MCF 10A (cell line): ENCODE results near the gene AP2B1. TPM values are rescaled to one million over a fixed set of nuclear protein-coding genes. Genes with fewer than 3 reads are reported as not detected.

ENCODE experiments used
- BruUV-seq: library from RNA; stranded (reverse); fragments of 400-500 nt; replicated peaks from 2 replicates; lab custom pipeline; 2021; lab: Mats Ljungman, UMichigan
- CTCF ChIA-PET: fragments of 300-600 bp; sonication (Branson Sonifier 250); formaldehyde crosslinking; extraction: SDS; loops from one replicate; lab custom pipeline; 2021; ENCODE audit warnings: antibody characterized with exemption, inconsistent platforms; lab: Yijun Ruan, JAX
- POLR2A ChIA-PET: fragments of 300-600, 350-650 bp; sonication (Branson Sonifier 250); formaldehyde crosslinking; extraction: SDS; loops from one replicate; lab custom pipeline; 2020; ENCODE audit warnings: antibody characterized with exemption, inconsistent platforms; lab: Yijun Ruan, JAX
- DNase-seq: peaks from one replicate; pipeline ENCODE4 v3.0.0-alpha.2; 2018; ENCODE audit not compliant: unreplicated experiment
- H3K27ac Mint-ChIP-seq: one replicate; pipeline ENCODE4 v1.8.0; 2022; ENCODE audit warnings: mild to moderate bottlenecking, low read depth, mixed read lengths; ENCODE audit not compliant: unreplicated experiment
- H3K27me3 Mint-ChIP-seq: one replicate; pipeline ENCODE4 v1.8.0; 2022; ENCODE audit warnings: mixed read lengths; ENCODE audit not compliant: insufficient read depth, unreplicated experiment
- H3K36me3 Mint-ChIP-seq: one replicate; pipeline ENCODE4 v1.8.0; 2022; ENCODE audit warnings: mild to moderate bottlenecking, moderate library complexity, mixed read lengths; ENCODE audit not compliant: insufficient read depth, unreplicated experiment
- H3K4me1 Mint-ChIP-seq: one replicate; pipeline ENCODE4 v1.8.0; 2022; ENCODE audit warnings: mixed read lengths; ENCODE audit not compliant: insufficient read depth, unreplicated experiment
- H3K4me3 Mint-ChIP-seq: one replicate; pipeline ENCODE4 v1.8.0; 2022; ENCODE audit warnings: mild to moderate bottlenecking, moderate library complexity, mixed read lengths; ENCODE audit not compliant: unreplicated experiment
- H3K9me3 Mint-ChIP-seq: one replicate; pipeline ENCODE4 v1.8.0; 2022; ENCODE audit warnings: mixed read lengths; ENCODE audit not compliant: unreplicated experiment
- intact Hi-C: fragments of 100-400 bp; cut with micrococcal nuclease; formaldehyde crosslinking; loops from 2 replicates; pipeline ENCODE4 v1.14.1; 2022
- total RNA-seq: library from RNA; stranded (reverse); gene quantifications from 2 replicates; pipeline ENCODE4 v1.2.3, GENCODE V29; 2022
- TF ChIP-seq, protein P1 (sequence below): fragments of 200-600 bp; IDR thresholded peaks from one replicate; pipeline ENCODE4 v1.8.0; 2022; ENCODE audit warnings: antibody characterized with exemption, mild to moderate bottlenecking; ENCODE audit not compliant: unreplicated experiment

The AP2B1 gene
- total RNA-seq, 1 experiment from 2014 or later: 227 TPM

DNA sequence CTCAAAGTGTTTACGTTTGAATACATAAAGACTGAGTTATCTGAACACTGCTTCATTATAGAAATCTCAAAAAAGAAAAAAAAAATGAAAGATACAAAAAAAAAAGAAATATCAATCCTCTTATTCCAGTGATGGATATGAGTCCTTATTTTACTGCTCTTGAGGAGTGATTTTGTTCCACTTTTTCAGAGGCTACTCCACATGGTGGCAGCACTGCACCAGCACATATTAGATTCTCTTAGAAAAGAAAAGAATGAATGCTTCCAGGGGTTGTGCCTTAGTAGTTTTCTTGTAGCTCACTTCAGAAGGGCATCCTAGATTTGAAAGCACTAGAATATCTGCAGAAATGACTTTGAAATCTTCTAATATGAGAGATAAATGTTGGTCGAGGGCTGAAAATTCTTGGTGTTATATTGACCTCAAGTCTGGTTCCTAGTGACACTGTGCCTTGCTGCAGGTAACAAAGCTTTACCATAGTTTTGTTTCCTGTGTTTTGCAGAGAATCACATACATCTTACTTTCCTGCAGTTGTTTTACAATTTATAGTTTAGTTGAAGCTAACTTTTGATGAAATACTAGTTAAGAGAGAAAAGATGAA, 25.9 kb downstream of the AP2B1 start:
- Mint-ChIP-seq H3K36me3 (peaks cover 87% of the 10 kb centered on the region), H3K27me3 (no peaks in the 10 kb centered on the region), H3K27ac (no peak overlapping the region), H3K9me3 (no peaks in the 10 kb centered on the region), H3K4me1 (no peaks in the 10 kb centered on the region), H3K4me3 (no peak overlapping the region)
- POLR2A ChIA-PET: interaction anchor here (0.6 to 1.5 kb wide), 8 partner anchors 9 to 136 kb away, joined by 3 to 4 read pairs (median 3); no protein-coding TSS in a partner anchor
- BruUV-seq: no TSS peak
- CTCF ChIA-PET: interaction anchor here (0.6 to 4.9 kb wide), 39 partner anchors 8 to 1577 kb away, joined by 3 to 150 read pairs (median 5); partner anchors contain the start of gene RASL10B
- intact Hi-C loops: loop anchor here (1.0 to 5.0 kb wide), 2 partner anchors 134 to 194 kb away; partner anchors contain the start of gene TAF15
- DNase-seq: peak; percentile 36
- TF ChIP-seq, protein P1, sequence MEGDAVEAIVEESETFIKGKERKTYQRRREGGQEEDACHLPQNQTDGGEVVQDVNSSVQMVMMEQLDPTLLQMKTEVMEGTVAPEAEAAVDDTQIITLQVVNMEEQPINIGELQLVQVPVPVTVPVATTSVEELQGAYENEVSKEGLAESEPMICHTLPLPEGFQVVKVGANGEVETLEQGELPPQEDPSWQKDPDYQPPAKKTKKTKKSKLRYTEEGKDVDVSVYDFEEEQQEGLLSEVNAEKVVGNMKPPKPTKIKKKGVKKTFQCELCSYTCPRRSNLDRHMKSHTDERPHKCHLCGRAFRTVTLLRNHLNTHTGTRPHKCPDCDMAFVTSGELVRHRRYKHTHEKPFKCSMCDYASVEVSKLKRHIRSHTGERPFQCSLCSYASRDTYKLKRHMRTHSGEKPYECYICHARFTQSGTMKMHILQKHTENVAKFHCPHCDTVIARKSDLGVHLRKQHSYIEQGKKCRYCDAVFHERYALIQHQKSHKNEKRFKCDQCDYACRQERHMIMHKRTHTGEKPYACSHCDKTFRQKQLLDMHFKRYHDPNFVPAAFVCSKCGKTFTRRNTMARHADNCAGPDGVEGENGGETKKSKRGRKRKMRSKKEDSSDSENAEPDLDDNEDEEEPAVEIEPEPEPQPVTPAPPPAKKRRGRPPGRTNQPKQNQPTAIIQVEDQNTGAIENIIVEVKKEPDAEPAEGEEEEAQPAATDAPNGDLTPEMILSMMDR: peak; percentile 48

- Mint-ChIP-seq H3K4me3 (no peak overlapping the region), H3K4me1 (no peaks in the 10 kb centered on the region), H3K36me3 (peaks cover 86% of the 10 kb centered on the region), H3K27ac (no peak overlapping the region), H3K27me3 (no peaks in the 10 kb centered on the region), H3K9me3 (no peaks in the 10 kb centered on the region)
- ChIA-PET CTCF (interaction anchor here (0.6 to 4.9 kb wide), 8 partner anchors 10 to 205 kb away, joined by 3 to 150 read pairs (median 5); no protein-coding TSS in a partner anchor), POLR2A (interaction anchor here (1.1 to 1.3 kb wide), 2 partner anchors 12 to 133 kb away, joined by 3 to 4 read pairs; no protein-coding TSS in a partner anchor)
- no peak for DNase-seq
- no TSS peak for BruUV-seq
- intact Hi-C loops: loop anchor here (5.0 kb wide), 1 partner anchor 192 kb away; the partner anchor contains the start of gene TAF15
- TF ChIP-seq, protein P1: no peak
Observed at GRCh38 chr17:35614810-35615209, 27.7 kb downstream of the AP2B1 start.

- H3K27me3 Mint-ChIP-seq: no peaks in the 10 kb centered on the region
- CTCF ChIA-PET: interaction anchor here (2.5 kb wide), 1 partner anchor 131 kb away, joined by 10 read pairs; no protein-coding TSS in a partner anchor
- peaks cover 79% of the 10 kb centered on the region for H3K36me3 Mint-ChIP-seq
- TF ChIP-seq, protein P1: no peak
- no peaks in the 10 kb centered on the region for H3K4me1 Mint-ChIP-seq
- no peak overlapping the region for H3K4me3 Mint-ChIP-seq
- POLR2A ChIA-PET: no interaction called here
- no peak overlapping the region for H3K27ac Mint-ChIP-seq
- intact Hi-C loops: no loop called here
- DNase-seq: no peak
- H3K9me3 Mint-ChIP-seq: no peaks in the 10 kb centered on the region
- no TSS peak for BruUV-seq
Observed at GRCh38 chr17:35616536-35616935, 29.4 kb downstream of the AP2B1 start.

DNA sequence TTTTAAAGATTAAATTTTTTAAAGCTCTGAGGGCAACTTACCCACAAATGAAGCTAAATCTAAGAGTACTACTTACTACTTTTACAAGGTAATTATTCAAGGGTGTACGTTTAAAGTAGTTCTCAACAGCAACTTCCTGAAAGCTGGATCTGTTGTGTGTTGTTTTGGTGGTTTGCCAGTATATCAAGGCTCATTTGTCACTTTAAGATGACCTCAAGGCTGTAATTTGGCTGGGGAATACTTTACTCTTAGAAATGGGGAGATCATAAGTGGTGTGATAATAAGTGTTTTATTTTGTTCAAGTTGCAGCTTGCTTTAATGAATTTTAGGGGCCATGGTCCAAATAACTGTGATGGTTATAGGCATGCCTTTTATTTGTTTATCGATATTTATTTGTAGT, 30.4 kb downstream of the AP2B1 start:
- no peak overlapping the region for H3K4me3 Mint-ChIP-seq

More for the DNA sequence above, 30.4 kb downstream of the AP2B1 start:
- DNase-seq: no peak
- ChIA-PET CTCF (interaction anchor here (0.7 to 2.5 kb wide), 2 partner anchors 130 to 282 kb away, joined by 3 to 10 read pairs; no protein-coding TSS in a partner anchor), POLR2A (no interaction called here)
- TF ChIP-seq, protein P1: no peak
- BruUV-seq: no TSS peak
- H3K27ac Mint-ChIP-seq: no peak overlapping the region
- no peaks in the 10 kb centered on the region for H3K27me3 Mint-ChIP-seq
- no peaks in the 10 kb centered on the region for H3K9me3 Mint-ChIP-seq
- peaks cover 71% of the 10 kb centered on the region for H3K36me3 Mint-ChIP-seq
- H3K4me1 Mint-ChIP-seq: no peaks in the 10 kb centered on the region
- intact Hi-C loops: no loop called here
